ENCODE data around the gene KRTAP10-6.
"Not testable (repeated sequence)": the region's sequence is repeated elsewhere in the genome, so short reads cannot be mapped to it uniquely, and the experiment has no call there.

Gene KRTAP10-6

DNA sequence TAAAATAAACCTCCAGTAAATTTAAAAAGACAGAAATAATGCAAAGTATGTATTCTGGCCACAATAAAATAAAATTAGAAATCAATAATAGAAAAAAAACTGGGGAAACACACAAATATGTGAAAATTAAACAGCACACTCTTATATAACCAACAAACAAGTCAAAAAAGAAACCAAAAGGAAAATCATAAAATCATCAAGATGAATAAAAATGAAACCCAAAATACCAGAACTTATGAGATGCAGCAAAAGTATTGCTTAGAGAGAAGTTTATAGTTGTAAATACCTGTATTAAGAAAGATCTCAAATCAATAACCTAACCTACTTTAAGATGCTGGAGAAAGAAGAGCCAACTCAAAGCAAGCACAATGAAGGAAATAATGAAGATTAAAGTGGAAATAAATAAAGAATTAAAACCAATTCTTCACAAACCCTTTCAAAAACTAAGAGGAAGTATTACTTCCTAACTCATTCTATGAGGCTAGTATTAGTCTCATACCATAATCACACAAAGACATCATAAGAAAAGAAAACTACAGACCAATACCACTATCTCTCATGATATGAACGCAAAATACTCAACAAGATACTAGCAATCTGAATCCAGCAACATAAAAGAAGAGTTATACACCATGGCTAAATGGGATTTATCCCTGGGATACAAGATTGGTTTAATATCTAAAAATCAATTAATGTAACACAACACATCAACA is 27.3 kb downstream of the KRTAP10-6 start:
- Histone ChIP-seq H3K9ac (ENCODE audit: low read length in 5 of 5) (no peak overlapping the region), H3K27me3 (ENCODE audit: control insufficient read depth in 5 of 5, insufficient read depth in 4 of 5, low read length in 5 of 5) (peaks cover 0 to 14% (median 8%) of the 10 kb centered on the region in 5 donors)

GRCh38 chr21:44564099-44564498 is 28.2 kb downstream of the KRTAP10-6 start:
- H3K4me1 ChIP-seq (ENCODE audit: control insufficient read depth in 5 of 5, insufficient read depth in 5 of 5, low read length in 5 of 5) = no peaks in the 10 kb centered on the region
- peaks cover 0 to 7% (median 0%) of the 10 kb centered on the region in 5 donors for H3K9me3 ChIP-seq (ENCODE audit: control insufficient read depth in 5 of 5, low read length in 5 of 5)
- no peaks in the 10 kb centered on the region for H3K36me3 ChIP-seq (ENCODE audit: control insufficient read depth in 5 of 5, insufficient read depth in 5 of 5, low read length in 5 of 5)
- no peak overlapping the region for H3K9ac ChIP-seq (ENCODE audit: low read length in 5 of 5)
- H3K27ac ChIP-seq (ENCODE audit: low read depth, low read length) = no peak overlapping the region
- peaks cover 0 to 11% (median 8%) of the 10 kb centered on the region in 5 donors for H3K27me3 ChIP-seq (ENCODE audit: control insufficient read depth in 5 of 5, insufficient read depth in 4 of 5, low read length in 5 of 5)
- H3K4me3 ChIP-seq (ENCODE audit: low read depth in 1 of 5, low read length in 5 of 5) = no peak overlapping the region

More for the DNA sequence above, 27.3 kb downstream of the KRTAP10-6 start:
- no peak overlapping the region for H3K4me3 ChIP-seq (ENCODE audit: low read depth in 1 of 5, low read length in 5 of 5)
- H3K9me3 ChIP-seq (ENCODE audit: control insufficient read depth in 5 of 5, low read length in 5 of 5) = peaks cover 0 to 7% (median 0%) of the 10 kb centered on the region in 5 donors
- H3K27ac ChIP-seq (ENCODE audit: low read depth, low read length) = no peak overlapping the region
- H3K4me1 ChIP-seq (ENCODE audit: control insufficient read depth in 5 of 5, insufficient read depth in 5 of 5, low read length in 5 of 5) = no peaks in the 10 kb centered on the region
- H3K36me3 ChIP-seq (ENCODE audit: control insufficient read depth in 5 of 5, insufficient read depth in 5 of 5, low read length in 5 of 5) = no peaks in the 10 kb centered on the region

DNA sequence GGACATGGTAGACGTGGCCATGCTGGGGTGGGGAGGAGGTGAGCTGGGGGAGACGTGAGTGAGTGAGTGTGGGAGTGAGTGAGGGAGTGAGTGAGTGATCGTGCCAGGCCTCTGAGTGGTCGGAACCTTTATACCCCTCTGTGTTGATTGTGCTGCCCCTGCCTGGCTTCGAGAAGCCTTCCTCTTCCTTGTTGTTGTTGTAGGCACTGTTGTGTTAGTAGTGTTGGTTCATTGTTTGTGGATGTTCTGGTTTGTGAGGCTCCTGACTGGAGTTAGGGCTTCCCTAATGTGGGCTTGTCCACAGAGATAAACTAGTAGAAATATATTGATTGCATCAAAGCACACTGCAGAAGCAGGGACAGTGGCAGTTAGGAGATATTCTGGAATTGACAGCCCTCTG is 33.6 kb downstream of the KRTAP10-6 start, which contains the start of gene KRTAP10-3:
Gene KRTAP10-3, minus strand, starts transcription at position 101 of the 400 bp plus-strand sequence. Its CDS starts 80 bp downstream, at position 21.
- Histone ChIP-seq H3K36me3 (ENCODE audit: control insufficient read depth in 5 of 5, insufficient read depth in 5 of 5, low read length in 5 of 5) (no peaks in the 10 kb centered on the region), H3K27me3 (ENCODE audit: control insufficient read depth in 5 of 5, insufficient read depth in 4 of 5, low read length in 5 of 5) (peaks cover 10 to 34% (median 27%) of the 10 kb centered on the region in 5 donors)

GRCh38 chr21:44558329-44558675 is 34.0 kb downstream of the KRTAP10-6 start:
- H3K27me3 ChIP-seq (ENCODE audit: control insufficient read depth in 5 of 5, insufficient read depth in 4 of 5, low read length in 5 of 5) = peaks cover 10 to 36% (median 27%) of the 10 kb centered on the region in 5 donors
- not testable (repeated sequence) for H3K27ac ChIP-seq (ENCODE audit: low read depth, low read length); H3K4me1 ChIP-seq (ENCODE audit: control insufficient read depth in 5 of 5, insufficient read depth in 5 of 5, low read length in 5 of 5); H3K9ac ChIP-seq (ENCODE audit: low read length in 5 of 5); H3K4me3 ChIP-seq (ENCODE audit: low read depth in 1 of 5, low read length in 5 of 5); H3K36me3 ChIP-seq (ENCODE audit: control insufficient read depth in 5 of 5, insufficient read depth in 5 of 5, low read length in 5 of 5); H3K9me3 ChIP-seq (ENCODE audit: control insufficient read depth in 5 of 5, low read length in 5 of 5)

More for the DNA sequence above, 33.6 kb downstream of the KRTAP10-6 start, which contains the start of gene KRTAP10-3:
- H3K9ac ChIP-seq (ENCODE audit: low read length in 5 of 5) = no peak within 1 kb of the TSS
- peaks cover 0 to 7% (median 3%) of the 10 kb centered on the region in 5 donors for H3K9me3 ChIP-seq (ENCODE audit: control insufficient read depth in 5 of 5, low read length in 5 of 5)
- no peak within 1 kb of the TSS for H3K27ac ChIP-seq (ENCODE audit: low read depth, low read length)
- no peak within 1 kb of the TSS for H3K4me3 ChIP-seq (ENCODE audit: low read depth in 1 of 5, low read length in 5 of 5)
- H3K4me1 ChIP-seq (ENCODE audit: control insufficient read depth in 5 of 5, insufficient read depth in 5 of 5, low read length in 5 of 5) = no peaks in the 10 kb centered on the region

DNA sequence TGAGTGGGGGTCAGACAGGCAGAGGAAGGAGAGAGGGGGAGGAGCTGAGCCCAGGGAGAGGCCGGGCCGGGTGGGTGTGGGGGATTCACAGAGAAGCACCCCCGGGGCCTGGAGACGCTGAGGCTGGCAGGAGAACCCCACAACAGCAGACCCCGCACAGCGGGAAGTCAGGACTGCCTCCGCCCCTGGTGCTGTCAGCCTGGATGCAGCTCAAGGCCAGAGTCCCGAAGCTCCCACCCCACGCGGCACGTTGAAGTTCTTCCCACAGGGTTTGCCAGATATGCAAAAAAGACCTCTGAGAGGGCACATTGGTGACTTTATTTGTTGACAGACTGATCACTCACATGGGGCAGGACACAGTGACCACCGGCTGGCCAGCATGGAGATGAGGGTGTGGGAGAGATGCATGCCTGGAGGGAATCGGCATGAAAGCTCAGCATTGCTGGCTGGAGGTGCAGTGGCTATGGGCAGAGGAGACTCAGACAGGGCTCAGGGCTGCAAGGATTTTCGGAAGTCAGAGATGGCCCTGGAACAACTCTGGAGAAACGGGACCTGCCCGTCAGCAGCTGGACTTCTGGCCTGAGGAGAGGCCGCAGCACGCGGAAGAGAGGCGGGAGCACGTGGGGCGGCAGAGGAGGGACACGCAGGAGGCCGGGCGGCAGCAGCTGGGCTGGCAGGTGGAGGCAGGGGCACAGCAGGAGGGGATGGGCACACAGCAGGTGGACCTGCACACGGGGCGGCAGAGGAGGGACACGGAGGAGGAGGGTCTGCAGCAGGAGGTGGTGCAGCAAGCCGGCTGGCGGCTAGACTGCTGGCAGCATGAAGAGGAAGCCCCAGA is 34.6 kb downstream of the KRTAP10-6 start:
- Histone ChIP-seq H3K9ac (ENCODE audit: low read length in 5 of 5) (no peak overlapping the region), H3K4me1 (ENCODE audit: control insufficient read depth in 5 of 5, insufficient read depth in 5 of 5, low read length in 5 of 5) (no peaks in the 10 kb centered on the region)

DNA sequence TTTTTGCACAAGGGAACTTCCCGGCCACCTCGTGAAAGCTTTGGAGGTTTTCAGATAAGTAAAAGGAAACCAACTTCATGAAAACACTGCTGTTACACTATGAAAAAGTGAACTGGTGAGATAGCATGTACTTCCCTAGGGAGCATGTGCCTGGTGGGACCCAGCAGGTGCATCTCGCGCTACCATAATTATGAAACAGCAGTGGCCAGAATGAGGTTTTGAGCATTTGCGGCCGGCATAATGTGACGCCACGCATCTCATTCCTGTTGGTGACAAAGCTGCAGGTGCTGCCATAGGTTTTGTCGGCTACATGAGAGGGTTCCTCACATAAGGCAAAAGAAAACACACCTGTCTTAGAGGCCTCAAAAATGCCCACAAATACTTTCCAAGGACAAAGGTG is 35.4 kb downstream of the KRTAP10-6 start:
- Histone ChIP-seq H3K9ac (ENCODE audit: low read length in 5 of 5) (no peak overlapping the region), H3K27me3 (ENCODE audit: control insufficient read depth in 5 of 5, insufficient read depth in 4 of 5, low read length in 5 of 5) (peaks cover 10 to 43% (median 38%) of the 10 kb centered on the region in 5 donors), H3K4me3 (ENCODE audit: low read depth in 1 of 5, low read length in 5 of 5) (no peak overlapping the region), H3K9me3 (ENCODE audit: control insufficient read depth in 5 of 5, low read length in 5 of 5) (peaks cover 0 to 7% (median 0%) of the 10 kb centered on the region in 5 donors), H3K27ac (ENCODE audit: low read depth, low read length) (no peak overlapping the region), H3K36me3 (ENCODE audit: control insufficient read depth in 5 of 5, insufficient read depth in 5 of 5, low read length in 5 of 5) (no peaks in the 10 kb centered on the region), H3K4me1 (ENCODE audit: control insufficient read depth in 5 of 5, insufficient read depth in 5 of 5, low read length in 5 of 5) (no peaks in the 10 kb centered on the region)

More for the DNA sequence above, 34.6 kb downstream of the KRTAP10-6 start:
- Histone ChIP-seq H3K27ac (ENCODE audit: low read depth, low read length) (no peak overlapping the region), H3K4me3 (ENCODE audit: low read depth in 1 of 5, low read length in 5 of 5) (no peak overlapping the region), H3K27me3 (ENCODE audit: control insufficient read depth in 5 of 5, insufficient read depth in 4 of 5, low read length in 5 of 5) (peaks cover 10 to 36% (median 29%) of the 10 kb centered on the region in 5 donors), H3K36me3 (ENCODE audit: control insufficient read depth in 5 of 5, insufficient read depth in 5 of 5, low read length in 5 of 5) (no peaks in the 10 kb centered on the region), H3K9me3 (ENCODE audit: control insufficient read depth in 5 of 5, low read length in 5 of 5) (peaks cover 0 to 7% (median 2%) of the 10 kb centered on the region in 5 donors)

GRCh38 chr21:44555200-44555875 is 37.0 kb downstream of the KRTAP10-6 start:
- Histone ChIP-seq H3K27me3 (ENCODE audit: control insufficient read depth in 5 of 5, insufficient read depth in 4 of 5, low read length in 5 of 5) (peaks cover 18 to 57% (median 43%) of the 10 kb centered on the region in 5 donors), H3K4me3 (ENCODE audit: low read depth in 1 of 5, low read length in 5 of 5) (no peak overlapping the region), H3K36me3 (ENCODE audit: control insufficient read depth in 5 of 5, insufficient read depth in 5 of 5, low read length in 5 of 5) (no peaks in the 10 kb centered on the region), H3K9ac (ENCODE audit: low read length in 5 of 5) (no peak overlapping the region), H3K4me1 (ENCODE audit: control insufficient read depth in 5 of 5, insufficient read depth in 5 of 5, low read length in 5 of 5) (no peaks in the 10 kb centered on the region), H3K9me3 (ENCODE audit: control insufficient read depth in 5 of 5, low read length in 5 of 5) (peaks cover 0 to 7% (median 0%) of the 10 kb centered on the region in 5 donors), H3K27ac (ENCODE audit: low read depth, low read length) (no peak overlapping the region)

DNA sequence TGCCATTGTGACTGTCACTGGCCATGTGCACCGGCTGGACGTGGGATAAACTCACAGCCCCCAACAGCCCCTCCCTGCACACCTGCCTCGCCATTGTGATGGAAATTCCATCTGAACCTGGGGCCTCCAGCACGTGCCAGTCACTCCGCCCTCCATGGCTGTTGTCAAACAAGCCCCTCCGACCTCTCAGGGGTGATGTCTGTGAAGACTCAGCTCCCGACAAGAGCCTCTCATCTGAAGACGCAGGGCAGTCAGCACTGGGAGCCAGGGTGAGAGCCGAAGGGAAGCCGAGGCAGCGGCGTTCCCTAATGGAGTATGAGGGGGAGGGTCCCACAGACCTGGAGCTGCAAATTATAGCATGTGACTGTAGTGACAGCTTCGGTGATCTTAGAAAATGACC is 39.6 kb downstream of the KRTAP10-6 start:
- Histone ChIP-seq H3K9me3 (ENCODE audit: control insufficient read depth in 5 of 5, low read length in 5 of 5) (peaks cover 0 to 4% (median 0%) of the 10 kb centered on the region in 5 donors), H3K9ac (ENCODE audit: low read length in 5 of 5) (no peak overlapping the region), H3K27ac (ENCODE audit: low read depth, low read length) (no peak overlapping the region), H3K4me1 (ENCODE audit: control insufficient read depth in 5 of 5, insufficient read depth in 5 of 5, low read length in 5 of 5) (no peaks in the 10 kb centered on the region), H3K27me3 (ENCODE audit: control insufficient read depth in 5 of 5, insufficient read depth in 4 of 5, low read length in 5 of 5) (peaks cover 25 to 66% (median 50%) of the 10 kb centered on the region in 5 donors), H3K36me3 (ENCODE audit: control insufficient read depth in 5 of 5, insufficient read depth in 5 of 5, low read length in 5 of 5) (no peaks in the 10 kb centered on the region), H3K4me3 (ENCODE audit: low read depth in 1 of 5, low read length in 5 of 5) (no peak overlapping the region)

GRCh38 chr21:44552136-44552535 is 40.2 kb downstream of the KRTAP10-6 start:
- H3K4me3 ChIP-seq (ENCODE audit: low read depth in 1 of 5, low read length in 5 of 5) = no peak overlapping the region

More at GRCh38 chr21:44552136-44552535, 40.2 kb downstream of the KRTAP10-6 start:
- H3K36me3 ChIP-seq (ENCODE audit: control insufficient read depth in 5 of 5, insufficient read depth in 5 of 5, low read length in 5 of 5) = no peaks in the 10 kb centered on the region
- no peak overlapping the region for H3K9ac ChIP-seq (ENCODE audit: low read length in 5 of 5)
- H3K9me3 ChIP-seq (ENCODE audit: control insufficient read depth in 5 of 5, low read length in 5 of 5) = peaks cover 0 to 4% (median 0%) of the 10 kb centered on the region in 5 donors
- no peak overlapping the region for H3K27ac ChIP-seq (ENCODE audit: low read depth, low read length)
- H3K27me3 ChIP-seq (ENCODE audit: control insufficient read depth in 5 of 5, insufficient read depth in 4 of 5, low read length in 5 of 5) = peaks cover 22 to 63% (median 50%) of the 10 kb centered on the region in 5 donors
- H3K4me1 ChIP-seq (ENCODE audit: control insufficient read depth in 5 of 5, insufficient read depth in 5 of 5, low read length in 5 of 5) = no peaks in the 10 kb centered on the region
